GM18505 (cell line): ENCODE data around the gene SULT2A1.
"Not testable (repeated sequence)": the region's sequence is repeated elsewhere in the genome, so short reads cannot be mapped to it uniquely, and the experiment has no call there.

Experiments
- ATAC-seq: cut with Tn5 transposase; IDR thresholded peaks from one replicate; pipeline ENCODE4 v1.9.1; 2021; ENCODE audit not compliant: unreplicated experiment
- POLR2A ChIP-seq: IDR thresholded peaks from 4 replicates; pipeline ENCODE4 v1.6.1; 2011; ENCODE audit warnings: borderline replicate concordance; ENCODE audit not compliant: insufficient read depth, insufficient read length; ENCODE audit errors: extremely low read depth

SULT2A1 gene

GRCh38 chr19:47881757-47882156, 4.4 kb downstream of the SULT2A1 start:
- ATAC-seq: no peak
- no peak for TF ChIP-seq POLR2A

GRCh38 chr19:47879385-47879784, 6.7 kb downstream of the SULT2A1 start:
- not testable (repeated sequence) for ATAC-seq

- TF ChIP-seq POLR2A: no peak
- ATAC-seq: no peak
These were observed 7.2 kb downstream of the SULT2A1 start for GRCh38 chr19:47878906-47879305.

GRCh38 chr19:47865166-47865565, 20.9 kb downstream of the SULT2A1 start:
- ATAC-seq: no peak
- TF ChIP-seq POLR2A: no peak

- ATAC-seq: no peak
- no peak for TF ChIP-seq POLR2A
These were observed 22.6 kb downstream of the SULT2A1 start for GRCh38 chr19:47863514-47863936.

GRCh38 chr19:47861630-47862029, 24.5 kb downstream of the SULT2A1 start:
- no peak for TF ChIP-seq POLR2A
- ATAC-seq: no peak

- no peak for TF ChIP-seq POLR2A
- ATAC-seq: no peak
These were observed 25.4 kb downstream of the SULT2A1 start for GRCh38 chr19:47860602-47861297.

- ATAC-seq: not testable (repeated sequence)
These were observed 26.3 kb downstream of the SULT2A1 start for GRCh38 chr19:47859838-47860237.

- ATAC-seq: not testable (repeated sequence)
These were observed 27.3 kb downstream of the SULT2A1 start, which contains the start of gene TPRX2 for GRCh38 chr19:47858646-47859285. TPRX2 (plus strand) TSS chr19:47859235; CDS start chr19:47859247, 12 bp downstream.

GRCh38 chr19:47858231-47858630, 27.9 kb downstream of the SULT2A1 start:
- not testable (repeated sequence) for ATAC-seq

- no peak for TF ChIP-seq POLR2A
- no peak for ATAC-seq
These were observed 31.7 kb downstream of the SULT2A1 start for GRCh38 chr19:47854459-47854858.

GRCh38 chr19:47853003-47853402, 33.1 kb downstream of the SULT2A1 start:
- TF ChIP-seq POLR2A: no peak

GRCh38 chr19:47848823-47849473, 37.2 kb downstream of the SULT2A1 start:
- TF ChIP-seq POLR2A: no peak
- no peak for ATAC-seq

More at GRCh38 chr19:47853003-47853402, 33.1 kb downstream of the SULT2A1 start:
- ATAC-seq: no peak

- no peak for TF ChIP-seq POLR2A
- no peak for ATAC-seq
These were observed 37.7 kb downstream of the SULT2A1 start for GRCh38 chr19:47848425-47848822.
